ENCODE data around the gene OS9.
"Not testable (repeated sequence)": the region's sequence is repeated elsewhere in the genome, so short reads cannot be mapped to it uniquely, and the experiment has no call there.

OS9 gene

GRCh38 chr12:57695770-57696432, 2.0 kb downstream of the OS9 start:
- H3K4me3 ChIP-seq (ENCODE audit: low read depth, low read length), result no peak overlapping the region
- H3K9ac ChIP-seq (ENCODE audit: low read length), result no peak overlapping the region

GRCh38 chr12:57697076-57697475, 3.1 kb downstream of the OS9 start:
- H3K4me3 ChIP-seq (ENCODE audit: low read depth, low read length), result no peak overlapping the region
- no peak overlapping the region for H3K27ac ChIP-seq (ENCODE audit: low read depth, low read length)
- H3K4me1 ChIP-seq (ENCODE audit: control insufficient read depth, insufficient read depth, low read length), result no peaks in the 10 kb centered on the region
- peaks cover 24% of the 10 kb centered on the region; the same call in 1 of the 2 replicates for H3K36me3 ChIP-seq (ENCODE audit: control insufficient read depth, insufficient read depth, low read length)
- no peaks in the 10 kb centered on the region for H3K27me3 ChIP-seq (ENCODE audit: control insufficient read depth, insufficient read depth, low read length)
- H3K9me3 ChIP-seq (ENCODE audit: control insufficient read depth, insufficient read depth, low read depth, low read length), result no peaks in the 10 kb centered on the region
- H3K9ac ChIP-seq (ENCODE audit: low read length), result no peak overlapping the region

More at GRCh38 chr12:57695770-57696432, 2.0 kb downstream of the OS9 start:
- no peaks in the 10 kb centered on the region for H3K4me1 ChIP-seq (ENCODE audit: control insufficient read depth, insufficient read depth, low read length)
- no peak overlapping the region for H3K27ac ChIP-seq (ENCODE audit: low read depth, low read length)
- H3K9me3 ChIP-seq (ENCODE audit: control insufficient read depth, insufficient read depth, low read depth, low read length), result no peaks in the 10 kb centered on the region
- H3K27me3 ChIP-seq (ENCODE audit: control insufficient read depth, insufficient read depth, low read length), result no peaks in the 10 kb centered on the region
- peaks cover 24% of the 10 kb centered on the region; the same call in 1 of the 2 replicates for H3K36me3 ChIP-seq (ENCODE audit: control insufficient read depth, insufficient read depth, low read length)

- H3K27ac ChIP-seq (ENCODE audit: low read depth, low read length), result no peak overlapping the region
- H3K4me3 ChIP-seq (ENCODE audit: low read depth, low read length), result no peak overlapping the region
- H3K9ac ChIP-seq (ENCODE audit: low read length), result no peak overlapping the region
- no peaks in the 10 kb centered on the region for H3K9me3 ChIP-seq (ENCODE audit: control insufficient read depth, insufficient read depth, low read depth, low read length)
- peaks cover 24% of the 10 kb centered on the region; the same call in 1 of the 2 replicates for H3K36me3 ChIP-seq (ENCODE audit: control insufficient read depth, insufficient read depth, low read length)
- H3K4me1 ChIP-seq (ENCODE audit: control insufficient read depth, insufficient read depth, low read length), result no peaks in the 10 kb centered on the region
- H3K27me3 ChIP-seq (ENCODE audit: control insufficient read depth, insufficient read depth, low read length), result no peaks in the 10 kb centered on the region
Measured at GRCh38 chr12:57698414-57698813, 4.5 kb downstream of the OS9 start.

GRCh38 chr12:57700317-57700716, 6.4 kb downstream of the OS9 start:
- no peak overlapping the region for H3K9ac ChIP-seq (ENCODE audit: low read length)
- no peak overlapping the region for H3K27ac ChIP-seq (ENCODE audit: low read depth, low read length)
- H3K4me1 ChIP-seq (ENCODE audit: control insufficient read depth, insufficient read depth, low read length), result no peaks in the 10 kb centered on the region
- no peaks in the 10 kb centered on the region for H3K27me3 ChIP-seq (ENCODE audit: control insufficient read depth, insufficient read depth, low read length)
- peaks cover 24% of the 10 kb centered on the region; the same call in 1 of the 2 replicates for H3K36me3 ChIP-seq (ENCODE audit: control insufficient read depth, insufficient read depth, low read length)
- no peak overlapping the region for H3K4me3 ChIP-seq (ENCODE audit: low read depth, low read length)
- peaks cover 4% of the 10 kb centered on the region; the same call in 1 of the 2 replicates for H3K9me3 ChIP-seq (ENCODE audit: control insufficient read depth, insufficient read depth, low read depth, low read length)

- no peaks in the 10 kb centered on the region for H3K36me3 ChIP-seq (ENCODE audit: control insufficient read depth, insufficient read depth, low read length)
- H3K27ac ChIP-seq (ENCODE audit: low read depth, low read length), result no peak overlapping the region
- H3K4me3 ChIP-seq (ENCODE audit: low read depth, low read length), result no peak overlapping the region
- no peaks in the 10 kb centered on the region for H3K27me3 ChIP-seq (ENCODE audit: control insufficient read depth, insufficient read depth, low read length)
- H3K9ac ChIP-seq (ENCODE audit: low read length), result no peak overlapping the region
- peaks cover 4% of the 10 kb centered on the region; the same call in 1 of the 2 replicates for H3K9me3 ChIP-seq (ENCODE audit: control insufficient read depth, insufficient read depth, low read depth, low read length)
- no peaks in the 10 kb centered on the region for H3K4me1 ChIP-seq (ENCODE audit: control insufficient read depth, insufficient read depth, low read length)
Measured at GRCh38 chr12:57707250-57707649, 13.3 kb downstream of the OS9 start.

GRCh38 chr12:57708296-57708695, 14.4 kb downstream of the OS9 start:
- Histone ChIP-seq H3K4me1 (ENCODE audit: control insufficient read depth, insufficient read depth, low read length) (no peaks in the 10 kb centered on the region), H3K9me3 (ENCODE audit: control insufficient read depth, insufficient read depth, low read depth, low read length) (peaks cover 4% of the 10 kb centered on the region; the same call in 1 of the 2 replicates), H3K9ac (ENCODE audit: low read length) (no peak overlapping the region), H3K27ac (ENCODE audit: low read depth, low read length) (no peak overlapping the region), H3K4me3 (ENCODE audit: low read depth, low read length) (no peak overlapping the region), H3K27me3 (ENCODE audit: control insufficient read depth, insufficient read depth, low read length) (no peaks in the 10 kb centered on the region), H3K36me3 (ENCODE audit: control insufficient read depth, insufficient read depth, low read length) (no peaks in the 10 kb centered on the region)

GRCh38 chr12:57712701-57713100, 18.8 kb downstream of the OS9 start:
- Histone ChIP-seq H3K9me3 (ENCODE audit: control insufficient read depth, insufficient read depth, low read depth, low read length) (no peaks in the 10 kb centered on the region), H3K4me3 (ENCODE audit: low read depth, low read length) (no peak overlapping the region), H3K9ac (ENCODE audit: low read length) (no peak overlapping the region), H3K27ac (ENCODE audit: low read depth, low read length) (no peak overlapping the region), H3K36me3 (ENCODE audit: control insufficient read depth, insufficient read depth, low read length) (peaks cover 14% of the 10 kb centered on the region), H3K4me1 (ENCODE audit: control insufficient read depth, insufficient read depth, low read length) (no peaks in the 10 kb centered on the region), H3K27me3 (ENCODE audit: control insufficient read depth, insufficient read depth, low read length) (no peaks in the 10 kb centered on the region)

- Histone ChIP-seq H3K27ac (ENCODE audit: low read depth, low read length) (no peak overlapping the region), H3K36me3 (ENCODE audit: control insufficient read depth, insufficient read depth, low read length) (peaks cover 19% of the 10 kb centered on the region), H3K4me1 (ENCODE audit: control insufficient read depth, insufficient read depth, low read length) (no peaks in the 10 kb centered on the region), H3K9ac (ENCODE audit: low read length) (no peak overlapping the region), H3K4me3 (ENCODE audit: low read depth, low read length) (no peak overlapping the region), H3K9me3 (ENCODE audit: control insufficient read depth, insufficient read depth, low read depth, low read length) (no peaks in the 10 kb centered on the region), H3K27me3 (ENCODE audit: control insufficient read depth, insufficient read depth, low read length) (no peaks in the 10 kb centered on the region)
Measured at GRCh38 chr12:57713209-57713608, 19.3 kb downstream of the OS9 start.

- not testable (repeated sequence) for H3K9ac ChIP-seq (ENCODE audit: low read length); H3K4me1 ChIP-seq (ENCODE audit: control insufficient read depth, insufficient read depth, low read length); H3K9me3 ChIP-seq (ENCODE audit: control insufficient read depth, insufficient read depth, low read depth, low read length); H3K27ac ChIP-seq (ENCODE audit: low read depth, low read length); H3K27me3 ChIP-seq (ENCODE audit: control insufficient read depth, insufficient read depth, low read length); H3K4me3 ChIP-seq (ENCODE audit: low read depth, low read length)
- peaks cover 34% of the 10 kb centered on the region for H3K36me3 ChIP-seq (ENCODE audit: control insufficient read depth, insufficient read depth, low read length)
Measured at GRCh38 chr12:57715036-57715748, 21.3 kb downstream of the OS9 start.

- H3K4me1 ChIP-seq (ENCODE audit: control insufficient read depth, insufficient read depth, low read length), result no peaks in the 10 kb centered on the region
- H3K36me3 ChIP-seq (ENCODE audit: control insufficient read depth, insufficient read depth, low read length), result peaks cover 40% of the 10 kb centered on the region
- H3K4me3 ChIP-seq (ENCODE audit: low read depth, low read length), result no peak overlapping the region
- no peak overlapping the region for H3K9ac ChIP-seq (ENCODE audit: low read length)
- no peaks in the 10 kb centered on the region for H3K9me3 ChIP-seq (ENCODE audit: control insufficient read depth, insufficient read depth, low read depth, low read length)
- no peak overlapping the region for H3K27ac ChIP-seq (ENCODE audit: low read depth, low read length)
- no peaks in the 10 kb centered on the region for H3K27me3 ChIP-seq (ENCODE audit: control insufficient read depth, insufficient read depth, low read length)
Measured at GRCh38 chr12:57715786-57716185, 21.9 kb downstream of the OS9 start.

- Histone ChIP-seq H3K27ac (ENCODE audit: low read depth, low read length) (no peak overlapping the region), H3K9me3 (ENCODE audit: control insufficient read depth, insufficient read depth, low read depth, low read length) (no peaks in the 10 kb centered on the region), H3K36me3 (ENCODE audit: control insufficient read depth, insufficient read depth, low read length) (peaks cover 45% of the 10 kb centered on the region), H3K27me3 (ENCODE audit: control insufficient read depth, insufficient read depth, low read length) (no peaks in the 10 kb centered on the region), H3K4me1 (ENCODE audit: control insufficient read depth, insufficient read depth, low read length) (no peaks in the 10 kb centered on the region), H3K4me3 (ENCODE audit: low read depth, low read length) (no peak overlapping the region), H3K9ac (ENCODE audit: low read length) (no peak overlapping the region)
Measured at GRCh38 chr12:57716305-57716704, 22.4 kb downstream of the OS9 start.
